T-helper 9 cell (primary cell): ENCODE data around the gene CLIC5.
"Not testable (repeated sequence)": the region's sequence is repeated elsewhere in the genome, so short reads cannot be mapped to it uniquely, and the experiment has no call there.

Experiments
- DNase-seq: peaks from one replicate; pipeline ENCODE4 v3.0.0-alpha.2; 2020

Gene CLIC5

GRCh38 chr6:45959534-45960145 lies 56.0 kb downstream of the CLIC5 start:
- DNase-seq: no peak

GRCh38 chr6:45956663-45957062 lies 59.0 kb downstream of the CLIC5 start:
- no peak for DNase-seq

- DNase-seq: no peak
These were observed 59.5 kb downstream of the CLIC5 start for GRCh38 chr6:45956176-45956575.

- DNase-seq: no peak
These were observed 60.1 kb downstream of the CLIC5 start for GRCh38 chr6:45955597-45955996.

- no peak for DNase-seq
These were observed 63.1 kb downstream of the CLIC5 start for GRCh38 chr6:45952546-45952945.

GRCh38 chr6:45952168-45952529 lies 63.5 kb downstream of the CLIC5 start:
- DNase-seq: no peak

- no peak for DNase-seq
These were observed 64.1 kb downstream of the CLIC5 start for GRCh38 chr6:45951321-45952167.

- DNase-seq: no peak
These were observed 66.4 kb downstream of the CLIC5 start for GRCh38 chr6:45949256-45949655.

- DNase-seq: no peak
These were observed 67.9 kb downstream of the CLIC5 start for GRCh38 chr6:45947807-45948206.

GRCh38 chr6:45946887-45947286 lies 68.8 kb downstream of the CLIC5 start:
- no peak for DNase-seq

GRCh38 chr6:45946352-45946751 lies 69.3 kb downstream of the CLIC5 start:
- no peak for DNase-seq

GRCh38 chr6:45942953-45943352 lies 72.7 kb downstream of the CLIC5 start:
- no peak for DNase-seq

GRCh38 chr6:45933855-45934254 lies 81.8 kb downstream of the CLIC5 start:
- DNase-seq: no peak

GRCh38 chr6:45931232-45931631 lies 84.4 kb downstream of the CLIC5 start:
- DNase-seq: no peak

GRCh38 chr6:45930420-45931040 lies 85.1 kb downstream of the CLIC5 start:
- DNase-seq: peak; percentile 45

GRCh38 chr6:45929421-45930361 lies 86.0 kb downstream of the CLIC5 start:
- DNase-seq: no peak

GRCh38 chr6:45928721-45929305 lies 86.8 kb downstream of the CLIC5 start:
- DNase-seq: no peak

- DNase-seq: no peak
These were observed 88.0 kb downstream of the CLIC5 start for GRCh38 chr6:45927421-45928320.

- DNase-seq: not testable (repeated sequence)
These were observed 89.2 kb downstream of the CLIC5 start for GRCh38 chr6:45926423-45926822.

GRCh38 chr6:45924763-45925342 lies 90.8 kb downstream of the CLIC5 start:
- DNase-seq: no peak

GRCh38 chr6:45923831-45924391 lies 91.7 kb downstream of the CLIC5 start:
- no peak for DNase-seq
